GM12878 (cell line): ENCODE measurements around the gene CEACAM21. TPM values are rescaled to one million over a fixed set of nuclear protein-coding genes. Genes with fewer than 3 reads are reported as not detected.

Experiments used
- ATAC-seq: fragments of 200-7000 bp; cut with Tn5 transposase; 3 replicates; pipeline ENCODE4 v1.9.1; 2020; ENCODE audit warnings: mild to moderate bottlenecking, moderate library complexity
- Bru-seq: library from RNA; stranded (reverse); fragments of 400-500 nt; gene quantifications from one replicate; lab custom pipeline; 2021; lab: Mats Ljungman, UMichigan
- BruChase-seq, 2 experiments: library from RNA; stranded (reverse); fragments of 400-500 nt; gene quantifications; one replicate each; lab custom pipeline; 2021; lab: Mats Ljungman, UMichigan
- BruUV-seq: library from RNA; stranded (reverse); fragments of 400-500 nt; replicated peaks from 2 replicates; lab custom pipeline; 2021; lab: Mats Ljungman, UMichigan
- CTCF ChIA-PET: fragments of 300-600 bp; sonication (Branson Sonifier 250); formaldehyde crosslinking; extraction: SDS; loops from one replicate; lab custom pipeline; 2021; ENCODE audit warnings: inconsistent platforms; lab: Yijun Ruan, JAX
- POLR2A ChIA-PET: fragments of 350-600 bp; formaldehyde crosslinking; extraction: SDS; loops from one replicate; lab custom pipeline; 2021; ENCODE audit warnings: inconsistent platforms; lab: Charles Lee
- RAD21 ChIA-PET: fragments of 300-600 bp; sonication (Branson Sonifier 250); formaldehyde crosslinking; loops from one replicate; lab custom pipeline; 2023; ENCODE audit warnings: antibody characterized with exemption; ENCODE audit not compliant: unreplicated experiment; lab: Charles Lee
- SMC1A ChIA-PET: fragments of 300-600 bp; sonication (Branson Sonifier 250); formaldehyde crosslinking; loops from one replicate; lab custom pipeline; 2023; ENCODE audit not compliant: unreplicated experiment, uncharacterized antibody; lab: Charles Lee
- DNase-seq: peaks from one replicate; pipeline ENCODE4 v3.0.0-alpha.2; 2011; ENCODE audit warnings: low read depth, low spot score
- FAIRE-seq: peaks from 3 replicates; lab custom pipeline; 2011; peaks lifted over from hg19 to GRCh38; lab: Jason Lieb, UNC
- H2AFZ ChIP-seq: 2 replicates; pipeline ENCODE4 v1.6.0; 2011; ENCODE audit warnings: low read depth, low read length, control low read depth; ENCODE audit not compliant: control insufficient read depth
- H3K27ac ChIP-seq: 2 replicates; pipeline ENCODE4 v1.5.1; 2011; ENCODE audit warnings: control low read depth; ENCODE audit not compliant: control insufficient read depth, insufficient read depth
- H3K27me3 ChIP-seq, 2 experiments: replicated peaks in 1 of 2; 2 replicates each; pipeline versions ENCODE4 v1.6.0 to v1.6.1; 2011; ENCODE audit warnings: low read length in 1 of 2; ENCODE audit not compliant: control insufficient read depth in 2 of 2, insufficient read depth in 2 of 2
- H3K36me3 ChIP-seq, 2 experiments: 2 replicates each; pipeline ENCODE4 v1.5.1; 2011; ENCODE audit warnings: low read length in 1 of 2; ENCODE audit not compliant: control insufficient read depth in 2 of 2, insufficient read depth in 2 of 2
- H3K4me1 ChIP-seq: 2 replicates; pipeline ENCODE4 v1.6.1; 2011; ENCODE audit warnings: mild to moderate bottlenecking, low read length, moderate library complexity, mixed read lengths; ENCODE audit not compliant: control insufficient read depth, insufficient read depth
- H3K4me2 ChIP-seq: 2 replicates; pipeline ENCODE4 v1.6.0; 2011; ENCODE audit warnings: control low read depth; ENCODE audit not compliant: control insufficient read depth, insufficient read depth
- H3K4me3 ChIP-seq: fragments of 200-600 bp; sonication (generic); 2 replicates; pipeline ENCODE4 v1.5.1; 2016
- H3K79me2 ChIP-seq: 2 replicates; pipeline ENCODE4 v1.6.0; 2011; ENCODE audit warnings: low read length; ENCODE audit not compliant: control insufficient read depth, insufficient read depth
- H3K9ac ChIP-seq: 2 replicates; pipeline ENCODE4 v1.8.0; 2011; ENCODE audit warnings: low read length, control low read depth, mixed read lengths; ENCODE audit not compliant: control insufficient read depth, insufficient read depth
- H3K9me3 ChIP-seq: replicated peaks from 3 replicates; pipeline ENCODE4 v1.5.1; 2011; ENCODE audit warnings: mild to moderate bottlenecking, low read length; ENCODE audit not compliant: control insufficient read depth, insufficient read depth
- H4K20me1 ChIP-seq: 2 replicates; pipeline ENCODE4 v1.6.0; 2011; ENCODE audit not compliant: control insufficient read depth, insufficient read depth
- CEBPB ChIP-seq, 2 experiments: fragments of 150-350 bp in 1 of 2; IDR thresholded peaks; 2 replicates each; pipeline ENCODE4 v1.6.1; 2012 to 2014; ENCODE audit warnings: low read depth in 2 of 2, low read length in 2 of 2, borderline replicate concordance in 1 of 2, inconsistent platforms in 1 of 2
- ELK1 ChIP-seq: IDR thresholded peaks from 2 replicates; pipeline ENCODE4 v1.6.1; 2012; ENCODE audit warnings: low read depth, low read length, improper control_type of control experiment
- ETV6 ChIP-seq, 2 experiments: fragments of 450-650 bp in 1 of 2; IDR thresholded peaks in 1 of 2; conservative IDR thresholded peaks in 1 of 2; 2 replicates each; pipeline ENCODE4 v1.6.1; 2014; ENCODE audit warnings: antibody characterized with exemption in 1 of 2, borderline replicate concordance in 1 of 2, low read depth in 1 of 2, mild to moderate bottlenecking in 1 of 2, moderate library complexity in 1 of 2
- GABPA ChIP-seq: IDR thresholded peaks from 2 replicates; pipeline ENCODE4 v1.6.1; 2014; ENCODE audit warnings: antibody characterized with exemption, low read depth, mild to moderate bottlenecking, inconsistent platforms
- IKZF2 ChIP-seq, 2 experiments: fragments of 450-650 bp; IDR thresholded peaks; 2 replicates each; pipeline ENCODE4 v1.6.1; 2017; ENCODE audit warnings: mild to moderate bottlenecking in 2 of 2, moderate library complexity in 2 of 2
- MEF2A ChIP-seq: IDR thresholded peaks from 2 replicates; pipeline ENCODE4 v1.6.1; 2011; ENCODE audit warnings: low read depth, mild to moderate bottlenecking, low read length, moderate library complexity; ENCODE audit not compliant: insufficient read depth
- NFXL1 ChIP-seq: fragments of 450-650 bp; IDR thresholded peaks from 2 replicates; pipeline ENCODE4 v1.6.1; 2017; ENCODE audit warnings: antibody characterized with exemption, mild to moderate bottlenecking, borderline replicate concordance
- POLR2A ChIP-seq: IDR thresholded peaks from 2 replicates; pipeline ENCODE4 v1.6.1; 2011; ENCODE audit warnings: low read depth, mild to moderate bottlenecking, low read length
- POLR2AphosphoS5 ChIP-seq: IDR thresholded peaks from 2 replicates; pipeline ENCODE4 v1.6.1; 2011; ENCODE audit warnings: mild to moderate bottlenecking, low read length, inconsistent platforms
- POU2F2 ChIP-seq: IDR thresholded peaks from 3 replicates; pipeline ENCODE4 v1.6.1; 2011; ENCODE audit warnings: low read depth, mild to moderate bottlenecking, low read length, borderline replicate concordance
- SPI1 ChIP-seq: IDR thresholded peaks from 2 replicates; pipeline ENCODE4 v1.6.1; 2011; ENCODE audit warnings: low read depth, mild to moderate bottlenecking, low read length, moderate library complexity, borderline replicate concordance; ENCODE audit not compliant: insufficient read depth
- SRF ChIP-seq, 2 experiments: IDR thresholded peaks; 2 replicates each; pipeline ENCODE4 v1.6.1; 2011; ENCODE audit warnings: low read depth in 2 of 2, low read length in 2 of 2, mild to moderate bottlenecking in 1 of 2, moderate library complexity in 1 of 2
- ZBED1 ChIP-seq: IDR thresholded peaks from 2 replicates; pipeline ENCODE4 v1.6.1; 2016; ENCODE audit warnings: borderline replicate concordance
- whole genome bisulfite sequencing: methylation state at CpG from one replicate; pipeline ENCODE4 v1.1.6; 2016; ENCODE audit warnings: low lambda C conversion rate; ENCODE audit not compliant: insufficient replicate concordance, insufficient coverage; ENCODE audit errors: missing lambda C conversion rate; 5-methylcytosine and 5-hydroxymethylcytosine counted together
- in situ Hi-C: fragments of 300-500 bp; cut with MboI; formaldehyde crosslinking; loops from 9 replicates; pipeline ENCODE4 v1.14.3; 2018; ENCODE audit warnings: mixed read lengths
- intact Hi-C: fragments of 100-400 bp; cut with micrococcal nuclease; formaldehyde crosslinking; loops from one replicate; pipeline ENCODE4 v1.14.2; 2022; ENCODE audit not compliant: unreplicated experiment
- long read RNA-seq, 2 experiments: library from polyadenylated mRNA; unstranded; transcript quantifications; one replicate each; pipeline ENCODE4 v2.0.0, GENCODE V29; 2019 to 2020
- polyA minus RNA-seq, 3 experiments: library from RNA; depleted of rRNA, polyadenylated mRNA; stranded (reverse); fragments of >200 nt; gene quantifications; 2 replicates each; pipeline ENCODE4 v1.2.3, GENCODE V29; 2011
- polyA plus RNA-seq, 11 experiments: library from polyadenylated mRNA; depleted of rRNA in 4 of 11; unstranded in 6 of 11; stranded (reverse) in 5 of 11; fragments of >200 nt; fragmentation: Nextera tagmentation in 4 of 11; fragmentation: Illumina TruSeq in 1 of 11; extraction: Ambion mirVana in 4 of 11; extraction: Trizol in 1 of 11; gene quantifications; 1 replicate in 1 of 11; 2 replicates in 10 of 11; pipeline versions ENCODE4 v1.2.1 to v1.2.3, GENCODE V29; 2011 to 2016; ENCODE audit warnings: inconsistent platforms in 2 of 11, missing spikeins in 2 of 11, low read depth in 1 of 11
- total RNA-seq, 4 experiments: library from RNA; depleted of rRNA in 3 of 4; stranded (reverse); fragments of >200 nt in 3 of 4; fragmentation: Illumina TruSeq in 1 of 4; extraction: Trizol in 1 of 4; gene quantifications; 2 replicates each; pipeline versions ENCODE4 v1.2.1 to v1.2.3, GENCODE V29; 2013 to 2021

Gene CEACAM21
- total RNA-seq (2013; cell fraction: nucleolus; rRNA removed) = 11.6 and 13.1 TPM in 2 replicates
- total RNA-seq (2014; rRNA removed) (4.6 and 7.0 TPM in 2 replicates), total RNA-seq (2014; rRNA removed; fragmentation: Illumina TruSeq; extraction: Trizol) (5.4 and 7.2 TPM in 2 replicates), total RNA-seq (2021) (13.5 and 13.6 TPM in 2 replicates), polyA plus RNA-seq (2011; rRNA removed) (1.4 and 2.7 TPM in 2 replicates), polyA plus RNA-seq (2014; fragmentation: Illumina TruSeq; extraction: Trizol) (5.0 and 9.0 TPM in 2 replicates), polyA plus RNA-seq (2014; fragmentation: Nextera tagmentation; extraction: Ambion mirVana) (1 to 10 TPM in 1 of 2 experiments, under 1 TPM in 1; 0.87 to 1.0 TPM), polyA plus RNA-seq (2014; rRNA removed) (10.0 and 12.4 TPM in 2 replicates), polyA plus RNA-seq (2016; fragmentation: Nextera tagmentation; extraction: Ambion mirVana) (10 to 100 TPM; 12.1 to 12.5 TPM), polyA minus RNA-seq (2011; rRNA and poly(A)+ RNA removed) (1.5 and 5.0 TPM in 2 replicates), Bru-seq, nascent RNA (percentile 70 among the genes with signal in this experiment), BruChase-seq, experiment 1, labeled RNA remaining after a 6-hour chase (percentile 48 among the genes with signal in this experiment), BruChase-seq, experiment 2, labeled RNA remaining after a 2-hour chase (percentile 53 among the genes with signal in this experiment)
- 5.9 TPM for polyA plus RNA-seq (2011; ENCODE audit: low read depth)
- polyA plus RNA-seq (2011; cell fraction: cytosol; rRNA removed) = 5.0 and 5.7 TPM in 2 replicates
- 6.1 and 7.6 TPM in 2 replicates for polyA plus RNA-seq (2011; cell fraction: nucleus; rRNA removed)
- 21.6 and 37.4 TPM in 2 replicates for polyA plus RNA-seq (2012)
- 3.2 TPM in 1 of 2 replicates, not detected in the other for polyA minus RNA-seq (2011; cell fraction: cytosol; rRNA and poly(A)+ RNA removed)
- 1.7 and 2.0 TPM in 2 replicates for polyA minus RNA-seq (2011; cell fraction: nucleus; rRNA and poly(A)+ RNA removed)
- long read RNA-seq, experiment 1 = 0 reads
- long read RNA-seq, experiment 2, partial matches to known transcripts = 0 of 17 reads
- long read RNA-seq, experiment 2, other reads (novel, unspliced or antisense) = 16 of 17 reads

- H3K4me3 ChIP-seq = peak within 1 kb of the TSS; percentile 67
- intact Hi-C loops = loop anchor here (10.0 kb wide), 1 partner anchor 601 kb away; no protein-coding TSS in a partner anchor
- H3K79me2 ChIP-seq = no peaks in the 10 kb centered on the region
- ATAC-seq (peak; percentile 99), FAIRE-seq (peak; percentile 97), DNase-seq (no peak)
- H4K20me1 ChIP-seq = no peaks in the 10 kb centered on the region
- ChIA-PET RAD21 (interaction anchor here (0.5 to 1.0 kb wide), 5 partner anchors 12 to 229 kb away, joined by 3 to 4 read pairs (median 3); no protein-coding TSS in a partner anchor), CTCF (interaction anchor here (0.8 to 3.2 kb wide), 9 partner anchors 12 to 217 kb away, joined by 3 to 15 read pairs (median 3); partner anchors contain the start of gene DMAC2), SMC1A (interaction anchor here (0.8 to 1.9 kb wide), 5 partner anchors 12 to 137 kb away, joined by 3 to 7 read pairs (median 4); no protein-coding TSS in a partner anchor), POLR2A (interaction anchor here (0.7 to 1.2 kb wide), 3 partner anchors 22 to 136 kb away, joined by 3 to 4 read pairs (median 3); partner anchors contain the start of gene DMAC2)
- peak within 1 kb of the TSS; percentile 68 for H3K4me2 ChIP-seq
- peak within 1 kb of the TSS; percentile 57 for H3K27ac ChIP-seq
- H3K36me3 ChIP-seq = no peaks in the 10 kb centered on the region
- peaks cover 3% of the 10 kb centered on the region; the same call in 2 of the 3 replicates for H3K9me3 ChIP-seq
- TF ChIP-seq POU2F2 = peak; percentile 10; the same call in 1 of the 3 replicates
- no peak for TF ChIP-seq ZBED1
- TF ChIP-seq IKZF2 (IDR thresholded peaks at IDR 0.05) = no peak
- no peak for TF ChIP-seq MEF2A
- peak; percentile 71 for TF ChIP-seq POLR2A
- peak; percentile 92 to 97 for TF ChIP-seq SRF (IDR thresholded peaks at IDR 0.05; ENCODE audit: low read depth in 2 of 2, low read length in 2 of 2)
- 0 out of 4 replicates have a peak, but pooled peaks of 1 of the 2 experiments have one; percentile 46 for TF ChIP-seq ETV6 (conservative IDR thresholded peaks at IDR 0.05 in 1 of 2, IDR thresholded peaks at IDR 0.05 in 1 of 2; ENCODE audit: borderline replicate concordance in 1 of 2, low read depth in 1 of 2)
- TF ChIP-seq POLR2AphosphoS5 = peak; percentile 67
- TF ChIP-seq GABPA = peak; percentile 61; the same call in 1 of the 2 replicates
- peak; percentile 97 for TF ChIP-seq NFXL1
- no peak for TF ChIP-seq CEBPB (IDR thresholded peaks at IDR 0.05; ENCODE audit: borderline replicate concordance in 1 of 2, low read depth in 2 of 2, low read length in 2 of 2)
- peak; percentile 96 for TF ChIP-seq SPI1
- peak; percentile 81 for TF ChIP-seq ELK1
- 0% methylated on average over 4 of the region's 4 CpGs for WGBS
- H3K4me1 ChIP-seq = peaks cover 8% of the 10 kb centered on the region; the same call in 1 of the 2 replicates
- H2AFZ ChIP-seq = peak within 1 kb of the TSS; percentile 79
- BruUV-seq = no TSS peak
- in situ Hi-C loops = loop anchor here (10.0 kb wide), 1 partner anchor 131 kb away; the partner anchor contains the start of gene ERICH4
- peak within 1 kb of the TSS; percentile 18 for H3K9ac ChIP-seq
- H3K27me3 ChIP-seq = no peaks in the 10 kb centered on the region
Observed at GRCh38 chr19:41575998-41576397, at the start of gene CEACAM21. Gene CEACAM21, plus strand, starts transcription at chr19:41576166. Its CDS starts 109 bp downstream, at chr19:41576275.
